ENCODE measurements around the gene INO80B. TPM values are rescaled to one million over a fixed set of nuclear protein-coding genes. Genes with fewer than 3 reads are reported as not detected.
A peak's percentile ranks its signal among the peaks of the same experiment; 100 is the strongest.

INO80B gene
- polyA plus RNA-seq, 4 donors = 28.7 to 43.8 (median 35.8) TPM

- 0 to 1% (median 1%) methylated on average over 49 to 57 of the region's 57 CpGs for WGBS, 3 donors
- Histone ChIP-seq H3K4me3 (ENCODE audit: low read depth in 1 of 3, low read length in 3 of 3) (peak within 1 kb of the TSS; percentile 58 to 79 (median 60)), H3K27ac (ENCODE audit: low read depth in 1 of 3, low read length in 2 of 3) (peak within 1 kb of the TSS in 2 of 3 donors; percentile 64 to 89), H3K27me3 (ENCODE audit: control insufficient read depth in 3 of 3, insufficient read depth in 3 of 3, low read length in 3 of 3) (peaks cover 0 to 6% (median 0%) of the 10 kb centered on the region in 3 donors), H3K4me1 (ENCODE audit: control insufficient read depth in 3 of 3, insufficient read depth in 2 of 3, low read depth in 1 of 3, low read length in 2 of 3) (peaks cover 0 to 41% (median 0%) of the 10 kb centered on the region in 3 donors), H3K9me3 (ENCODE audit: control insufficient read depth in 2 of 2, insufficient read depth in 1 of 2, low read depth in 1 of 2, low read length in 1 of 2) (no peaks in the 10 kb centered on the region), H3K36me3 (ENCODE audit: control insufficient read depth in 3 of 3, insufficient read depth in 2 of 3, low read depth in 1 of 3, low read length in 3 of 3) (peaks cover 0 to 23% (median 3%) of the 10 kb centered on the region in 3 donors)
- DNase-seq (peak; percentile 72 to 89), FAIRE-seq (no peak)
These were observed 33.5 kb upstream of the INO80B start, which contains the start of the genes C2orf81 and WDR54 for GRCh38 chr2:74421221-74421870. TSS of gene C2orf81 (minus strand) at chr2:74421619. CDS start at chr2:74421560, 59 bp downstream. TSS of gene WDR54 (plus strand) at chr2:74421730. CDS start at chr2:74422154, 424 bp downstream.

DNA sequence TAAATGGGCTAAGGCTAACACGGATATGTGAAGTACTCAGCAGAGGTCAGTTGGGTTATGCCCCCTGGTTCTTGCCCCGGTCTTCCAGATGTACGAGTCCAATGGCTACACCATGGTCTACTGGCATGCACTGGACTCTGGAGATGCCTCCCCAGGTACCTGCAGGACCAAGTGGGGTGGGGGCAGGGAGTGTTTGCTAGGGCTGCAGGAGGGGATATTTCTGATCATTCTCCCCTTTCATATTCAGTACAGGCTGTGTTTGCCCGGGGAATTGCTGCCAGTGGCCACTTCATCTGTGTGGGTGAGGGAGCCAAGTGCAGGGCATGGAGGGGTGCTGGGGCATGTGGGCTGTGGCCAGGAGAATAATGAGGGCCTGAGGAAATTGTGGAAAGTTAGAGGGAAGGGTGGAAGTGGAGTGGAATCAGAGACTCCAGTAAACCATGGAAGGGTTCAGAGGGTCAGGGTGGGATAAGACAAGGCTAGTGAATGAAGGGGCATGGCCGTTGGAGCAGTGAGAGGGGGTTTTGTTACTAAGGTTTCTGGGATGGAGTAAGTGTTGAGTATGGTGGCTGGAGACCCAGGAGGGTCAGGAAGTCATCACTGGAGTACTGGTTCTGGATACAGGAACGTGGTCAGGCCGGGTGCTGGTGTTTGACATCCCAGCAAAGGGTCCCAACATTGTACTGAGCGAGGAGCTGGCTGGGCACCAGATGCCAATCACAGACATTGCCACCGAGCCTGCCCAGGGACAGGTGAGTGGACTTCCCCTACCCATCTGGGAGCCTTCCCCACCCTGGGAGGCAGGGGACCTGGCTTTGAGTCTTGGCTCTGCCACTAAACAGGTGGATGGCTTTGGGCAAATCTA is 31.4 kb upstream of the INO80B start:
- H3K27me3 ChIP-seq (ENCODE audit: control insufficient read depth in 3 of 3, insufficient read depth in 3 of 3, low read length in 3 of 3) = no peaks in the 10 kb centered on the region
- H3K4me1 ChIP-seq (ENCODE audit: control insufficient read depth in 3 of 3, insufficient read depth in 2 of 3, low read depth in 1 of 3, low read length in 2 of 3) = peaks cover 0 to 56% (median 0%) of the 10 kb centered on the region in 3 donors
- no peak for DNase-seq
- no peaks in the 10 kb centered on the region for H3K9me3 ChIP-seq (ENCODE audit: control insufficient read depth in 2 of 2, insufficient read depth in 1 of 2, low read depth in 1 of 2, low read length in 1 of 2)
- H3K36me3 ChIP-seq (ENCODE audit: control insufficient read depth in 3 of 3, insufficient read depth in 2 of 3, low read depth in 1 of 3, low read length in 3 of 3) = peaks cover 2 to 42% (median 3%) of the 10 kb centered on the region in 3 donors
- no peak for FAIRE-seq
- H3K4me3 ChIP-seq (ENCODE audit: low read depth in 1 of 3, low read length in 3 of 3) = no peak overlapping the region
- H3K27ac ChIP-seq (ENCODE audit: low read depth in 1 of 3, low read length in 2 of 3) = no peak overlapping the region
- WGBS, 3 donors = 63 to 83% (median 74%) methylated on average over 9 of the region's 9 CpGs

- Histone ChIP-seq H3K4me1 (ENCODE audit: control insufficient read depth in 3 of 3, insufficient read depth in 2 of 3, low read depth in 1 of 3, low read length in 2 of 3) (peaks cover 0 to 65% (median 3%) of the 10 kb centered on the region in 3 donors), H3K9me3 (ENCODE audit: control insufficient read depth in 2 of 2, insufficient read depth in 1 of 2, low read depth in 1 of 2, low read length in 1 of 2) (no peaks in the 10 kb centered on the region), H3K36me3 (ENCODE audit: control insufficient read depth in 3 of 3, insufficient read depth in 2 of 3, low read depth in 1 of 3, low read length in 3 of 3) (peaks cover 2 to 51% (median 3%) of the 10 kb centered on the region in 3 donors), H3K27me3 (ENCODE audit: control insufficient read depth in 3 of 3, insufficient read depth in 3 of 3, low read length in 3 of 3) (no peaks in the 10 kb centered on the region), H3K4me3 (ENCODE audit: low read depth in 1 of 3, low read length in 3 of 3) (no peak overlapping the region), H3K27ac (ENCODE audit: low read depth in 1 of 3, low read length in 2 of 3) (peak overlapping the region in 1 of 3 donors; percentile 80)
- FAIRE-seq (no peak), DNase-seq (no peak)
- WGBS, 3 donors = 77 to 82% (median 79%) methylated on average over 5 of the region's 5 CpGs
These were observed 30.5 kb upstream of the INO80B start for GRCh38 chr2:74424139-74424992.

DNA sequence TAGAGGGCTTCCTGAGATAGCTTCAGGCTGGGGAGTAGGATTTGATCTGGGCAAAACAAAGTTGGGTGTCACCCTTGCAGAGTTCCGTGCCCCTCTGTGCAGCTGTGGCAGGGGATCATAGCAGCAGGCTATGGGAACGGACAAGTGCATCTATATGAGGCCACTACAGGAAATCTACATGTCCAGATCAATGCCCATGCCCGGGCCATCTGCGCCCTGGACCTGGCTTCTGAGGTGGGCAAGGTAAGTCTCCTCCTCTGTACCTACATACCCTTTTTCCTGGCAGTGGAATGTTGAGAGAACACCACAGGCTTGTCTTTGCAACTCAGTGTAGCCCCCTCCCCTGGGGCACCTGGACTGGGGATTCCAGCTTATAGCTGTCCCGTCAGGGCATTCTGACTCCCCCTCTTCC is 29.9 kb upstream of the INO80B start:
- H3K27ac ChIP-seq (ENCODE audit: low read depth in 1 of 3, low read length in 2 of 3) = peak overlapping the region in 1 of 3 donors; percentile 80
- peaks cover 2 to 58% (median 3%) of the 10 kb centered on the region in 3 donors for H3K36me3 ChIP-seq (ENCODE audit: control insufficient read depth in 3 of 3, insufficient read depth in 2 of 3, low read depth in 1 of 3, low read length in 3 of 3)
- no peaks in the 10 kb centered on the region for H3K27me3 ChIP-seq (ENCODE audit: control insufficient read depth in 3 of 3, insufficient read depth in 3 of 3, low read length in 3 of 3)
- no peak overlapping the region for H3K4me3 ChIP-seq (ENCODE audit: low read depth in 1 of 3, low read length in 3 of 3)
- FAIRE-seq (no peak), DNase-seq (no peak)
- H3K9me3 ChIP-seq (ENCODE audit: control insufficient read depth in 2 of 2, insufficient read depth in 1 of 2, low read depth in 1 of 2, low read length in 1 of 2) = no peaks in the 10 kb centered on the region
- H3K4me1 ChIP-seq (ENCODE audit: control insufficient read depth in 3 of 3, insufficient read depth in 2 of 3, low read depth in 1 of 3, low read length in 2 of 3) = peaks cover 0 to 71% (median 3%) of the 10 kb centered on the region in 3 donors
- 72 to 86% (median 79%) methylated on average over 5 of the region's 5 CpGs for WGBS, 3 donors

GRCh38 chr2:74425523-74425922 is 29.4 kb upstream of the INO80B start:
- Histone ChIP-seq H3K9me3 (ENCODE audit: control insufficient read depth in 2 of 2, insufficient read depth in 1 of 2, low read depth in 1 of 2, low read length in 1 of 2) (no peaks in the 10 kb centered on the region), H3K36me3 (ENCODE audit: control insufficient read depth in 3 of 3, insufficient read depth in 2 of 3, low read depth in 1 of 3, low read length in 3 of 3) (peaks cover 2 to 63% (median 3%) of the 10 kb centered on the region in 3 donors), H3K4me1 (ENCODE audit: control insufficient read depth in 3 of 3, insufficient read depth in 2 of 3, low read depth in 1 of 3, low read length in 2 of 3) (peaks cover 0 to 75% (median 3%) of the 10 kb centered on the region in 3 donors), H3K4me3 (ENCODE audit: low read depth in 1 of 3, low read length in 3 of 3) (no peak overlapping the region), H3K27me3 (ENCODE audit: control insufficient read depth in 3 of 3, insufficient read depth in 3 of 3, low read length in 3 of 3) (no peaks in the 10 kb centered on the region), H3K27ac (ENCODE audit: low read depth in 1 of 3, low read length in 2 of 3) (peak overlapping the region in 2 of 3 donors; percentile 38 to 80)
- peak; percentile 72 to 90 for DNase-seq
- FAIRE-seq = no peak
- 44 to 75% (median 59%) methylated on average over 7 of the region's 7 CpGs for WGBS, 3 donors

DNA sequence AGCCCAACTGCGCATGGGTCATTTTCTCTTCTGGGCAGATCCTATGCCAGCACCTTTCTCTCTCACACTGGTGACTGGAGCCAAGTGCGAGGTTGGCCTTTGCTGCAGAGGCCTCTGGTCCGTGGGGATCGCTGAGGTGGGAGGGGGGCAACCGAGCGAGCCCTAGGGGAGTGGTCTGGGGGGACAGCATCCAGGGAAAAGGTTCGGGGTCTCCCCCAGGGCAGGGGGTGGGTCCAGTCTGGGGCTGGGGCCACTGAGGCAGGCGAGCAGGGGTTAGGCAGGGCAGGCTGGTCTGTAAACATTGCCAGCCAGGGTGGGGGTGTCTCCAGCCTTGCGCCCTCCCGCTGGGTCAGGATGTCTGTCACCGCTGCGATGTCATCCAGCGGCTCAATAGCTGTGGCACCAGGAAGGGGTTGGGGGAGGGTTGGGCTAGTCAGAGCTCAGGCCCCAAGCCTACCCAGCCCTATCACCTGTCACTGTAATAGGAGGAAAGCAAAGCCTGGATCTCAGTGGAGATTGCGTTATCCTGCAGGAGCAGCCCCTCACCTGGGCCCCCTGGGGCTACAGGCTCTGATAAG is 28.6 kb upstream of the INO80B start:
- H3K27me3 ChIP-seq (ENCODE audit: control insufficient read depth in 3 of 3, insufficient read depth in 3 of 3, low read length in 3 of 3) = no peaks in the 10 kb centered on the region
- H3K9me3 ChIP-seq (ENCODE audit: control insufficient read depth in 2 of 2, insufficient read depth in 1 of 2, low read depth in 1 of 2, low read length in 1 of 2) = no peaks in the 10 kb centered on the region
- H3K4me3 ChIP-seq (ENCODE audit: low read depth in 1 of 3, low read length in 3 of 3) = no peak overlapping the region
- H3K36me3 ChIP-seq (ENCODE audit: control insufficient read depth in 3 of 3, insufficient read depth in 2 of 3, low read depth in 1 of 3, low read length in 3 of 3) = peaks cover 2 to 70% (median 3%) of the 10 kb centered on the region in 3 donors
- H3K27ac ChIP-seq (ENCODE audit: low read depth in 1 of 3, low read length in 2 of 3) = peak overlapping the region in 2 of 3 donors; percentile 38 to 80
- peak in 1 of 2 donors; percentile 50 for DNase-seq
- FAIRE-seq = no peak
- 84 to 89% (median 85%) methylated on average over 13 to 14 of the region's 14 CpGs for WGBS, 3 donors
- H3K4me1 ChIP-seq (ENCODE audit: control insufficient read depth in 3 of 3, insufficient read depth in 2 of 3, low read depth in 1 of 3, low read length in 2 of 3) = peaks cover 0 to 75% (median 3%) of the 10 kb centered on the region in 3 donors

DNA sequence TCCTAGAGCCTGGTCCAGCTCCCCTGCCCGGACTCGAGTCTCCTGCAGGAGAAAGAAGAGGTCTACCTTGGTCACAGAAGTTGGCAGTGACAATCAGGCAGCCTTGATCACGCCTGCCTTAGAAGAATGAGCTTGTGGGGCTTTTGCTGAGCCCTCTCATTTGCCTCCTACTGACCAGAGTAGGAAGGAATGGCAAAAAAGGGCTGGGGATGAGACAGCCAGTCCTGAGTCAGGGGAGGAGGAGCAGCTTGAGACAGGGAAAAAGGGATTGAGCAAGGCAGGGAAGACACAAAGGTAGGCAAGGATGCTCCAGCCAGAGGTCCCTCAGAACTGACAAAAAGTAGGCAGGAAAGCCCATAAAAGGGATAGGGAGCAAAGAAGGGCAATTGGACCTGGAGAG is 27.3 kb upstream of the INO80B start:
- no peak for DNase-seq

More for the DNA sequence above, 27.3 kb upstream of the INO80B start:
- Histone ChIP-seq H3K27ac (ENCODE audit: low read depth in 1 of 3, low read length in 2 of 3) (no peak overlapping the region), H3K36me3 (ENCODE audit: control insufficient read depth in 3 of 3, insufficient read depth in 2 of 3, low read depth in 1 of 3, low read length in 3 of 3) (peaks cover 2 to 80% (median 3%) of the 10 kb centered on the region in 3 donors), H3K9me3 (ENCODE audit: control insufficient read depth in 2 of 2, insufficient read depth in 1 of 2, low read depth in 1 of 2, low read length in 1 of 2) (no peaks in the 10 kb centered on the region), H3K27me3 (ENCODE audit: control insufficient read depth in 3 of 3, insufficient read depth in 3 of 3, low read length in 3 of 3) (no peaks in the 10 kb centered on the region), H3K4me1 (ENCODE audit: control insufficient read depth in 3 of 3, insufficient read depth in 2 of 3, low read depth in 1 of 3, low read length in 2 of 3) (peaks cover 0 to 77% (median 3%) of the 10 kb centered on the region in 3 donors), H3K4me3 (ENCODE audit: low read depth in 1 of 3, low read length in 3 of 3) (no peak overlapping the region)
- 80 to 96% (median 92%) methylated on average over 3 of the region's 3 CpGs for WGBS, 3 donors
- no peak for FAIRE-seq
